H1 (cell line): ENCODE data around the gene GLCE. TPM values are rescaled to one million over a fixed set of nuclear protein-coding genes. Genes with fewer than 3 reads are reported as not detected.

ENCODE experiments used
- CTCF ChIA-PET: fragments of 300-600 bp; sonication (Branson Sonifier 250); formaldehyde crosslinking; loops from one replicate; lab custom pipeline; 2021; ENCODE audit not compliant: partially characterized antibody; lab: Charles Lee
- POLR2A ChIA-PET: fragments of 300-600 bp; sonication (Branson Sonifier 250); formaldehyde crosslinking; loops from one replicate; lab custom pipeline; 2021; ENCODE audit warnings: inconsistent platforms; ENCODE audit not compliant: partially characterized antibody; lab: Charles Lee
- DNase-seq, 2 experiments: peaks; one replicate each; pipeline versions ENCODE4 v3.0.0 to v3.0.0-alpha.2; 2010 to 2022; ENCODE audit warnings: low spot score in 2 of 2, low read depth in 1 of 2, mixed read lengths in 1 of 2
- FAIRE-seq: peaks from 2 replicates; lab custom pipeline; 2011; peaks lifted over from hg19 to GRCh38; lab: Jason Lieb, UNC
- H2AFZ ChIP-seq: 2 replicates; pipeline ENCODE4 v1.8.1; 2012; ENCODE audit warnings: low read length, inconsistent platforms
- H2AK5ac ChIP-seq: 2 replicates; pipeline ENCODE4 v1.6.1; 2013; ENCODE audit warnings: low read depth, low read length
- H2BK120ac ChIP-seq: replicated peaks from 2 replicates; pipeline ENCODE3; 2013; ENCODE audit warnings: low read depth, low read length, inconsistent platforms
- H2BK12ac ChIP-seq: 2 replicates; pipeline ENCODE4 v1.6.1; 2013; ENCODE audit warnings: low read depth, low read length
- H2BK15ac ChIP-seq: 2 replicates; pipeline ENCODE4 v1.6.1; 2013; ENCODE audit warnings: low read length
- H2BK20ac ChIP-seq: 2 replicates; pipeline ENCODE4 v1.6.1; 2013; ENCODE audit warnings: low read length
- H2BK5ac ChIP-seq: 2 replicates; pipeline ENCODE4 v1.6.1; 2013; ENCODE audit warnings: low read depth, low read length
- H3K14ac ChIP-seq: 2 replicates; pipeline ENCODE4 v1.6.1; 2013; ENCODE audit warnings: inconsistent platforms; ENCODE audit not compliant: insufficient read length
- H3K18ac ChIP-seq: 2 replicates; pipeline ENCODE4 v1.6.1; 2013; ENCODE audit warnings: low read length; ENCODE audit errors: extremely low read depth
- H3K23ac ChIP-seq: 2 replicates; pipeline ENCODE4 v1.6.1; 2013; ENCODE audit warnings: inconsistent platforms; ENCODE audit not compliant: insufficient read length
- H3K23me2 ChIP-seq: 2 replicates; pipeline ENCODE4 v1.6.1; 2013; ENCODE audit warnings: low read depth, low read length
- H3K27ac ChIP-seq: 2 replicates; pipeline ENCODE4 v1.6.1; 2011; ENCODE audit warnings: low read depth, low read length, inconsistent platforms
- H3K27me3 ChIP-seq, 4 experiments: replicated peaks in 1 of 4; 1 replicate in 1 of 4; 2 replicates in 3 of 4; pipeline versions ENCODE4 v1.6.1 to v1.8.1; 2011 to 2013; ENCODE audit warnings: low read length in 3 of 4, mild to moderate bottlenecking in 3 of 4, inconsistent platforms in 2 of 4, mixed read lengths in 2 of 4, moderate library complexity in 1 of 4; ENCODE audit not compliant: control insufficient read depth in 3 of 4, insufficient read depth in 3 of 4; ENCODE audit errors: extremely low read depth in 1 of 4
- H3K36me3 ChIP-seq, 4 experiments: 2 replicates each; pipeline versions ENCODE4 v1.6.1 to v1.8.1; 2011 to 2013; ENCODE audit warnings: mild to moderate bottlenecking in 4 of 4, low read length in 3 of 4, moderate library complexity in 2 of 4, control low read depth in 1 of 4, inconsistent platforms in 1 of 4; ENCODE audit not compliant: insufficient read depth in 4 of 4, control insufficient read depth in 2 of 4
- H3K4ac ChIP-seq: replicated peaks from 2 replicates; pipeline ENCODE3; 2013; ENCODE audit warnings: low read length, low read depth, mixed read lengths, inconsistent platforms; ENCODE audit not compliant: insufficient read length
- H3K4me1 ChIP-seq, 4 experiments: replicated peaks in 1 of 4; 1 replicate in 1 of 4; 2 replicates in 3 of 4; pipeline versions ENCODE4 v1.6.1 to v1.8.1; 2011 to 2013; ENCODE audit warnings: low read length in 3 of 4, inconsistent platforms in 2 of 4, mixed read lengths in 1 of 4; ENCODE audit not compliant: insufficient read depth in 4 of 4, control insufficient read depth in 3 of 4
- H3K4me2 ChIP-seq, 2 experiments: 2 replicates each; pipeline versions ENCODE4 v1.6.1 to v1.8.1; 2011 to 2013; ENCODE audit warnings: low read depth in 2 of 2, low read length in 2 of 2, control low read depth in 1 of 2, inconsistent platforms in 1 of 2, mild to moderate bottlenecking in 1 of 2; ENCODE audit not compliant: insufficient read depth in 1 of 2
- H3K4me3 ChIP-seq, 4 experiments: fragments of 200-600, 300-600 bp in 1 of 4; sonication (generic), shearing (Covaris generic), sonication (Bioruptor Twin) in 1 of 4; 2 replicates each; pipeline versions ENCODE4 v1.5.1 to v1.8.1; 2011 to 2016; ENCODE audit warnings: low read length in 4 of 4, low read depth in 3 of 4, control low read depth in 2 of 4, inconsistent platforms in 2 of 4, mild to moderate bottlenecking in 2 of 4, mixed read lengths in 1 of 4, moderate library complexity in 1 of 4; ENCODE audit not compliant: insufficient read depth in 2 of 4; ENCODE audit errors: extremely low read depth in 1 of 4
- H3K56ac ChIP-seq: replicated peaks from 2 replicates; pipeline ENCODE3; 2013; ENCODE audit warnings: low read depth, mild to moderate bottlenecking, mixed read lengths, low read length, inconsistent platforms; ENCODE audit not compliant: insufficient read length
- H3K79me1 ChIP-seq: 2 replicates; pipeline ENCODE4 v1.6.1; 2013; ENCODE audit warnings: low read depth, low read length, control low read depth
- H3K79me2 ChIP-seq, 2 experiments: 2 replicates each; pipeline versions ENCODE4 v1.6.1 to v1.8.1; 2012 to 2013; ENCODE audit warnings: low read length in 2 of 2, mild to moderate bottlenecking in 2 of 2, inconsistent platforms in 1 of 2; ENCODE audit not compliant: insufficient read depth in 2 of 2, control insufficient read depth in 1 of 2
- H3K9ac ChIP-seq, 4 experiments: replicated peaks in 1 of 4; 1 replicate in 1 of 4; 2 replicates in 3 of 4; pipeline versions ENCODE4 v1.6.1 to v1.8.1; 2011 to 2013; ENCODE audit warnings: low read depth in 3 of 4, low read length in 3 of 4, control low read depth in 2 of 4, mild to moderate bottlenecking in 2 of 4, moderate library complexity in 2 of 4, inconsistent platforms in 1 of 4; ENCODE audit errors: extremely low read depth in 1 of 4
- H3K9me3 ChIP-seq, 2 experiments: 2 replicates each; pipeline versions ENCODE4 v1.6.1 to v1.8.1; 2012 to 2013; ENCODE audit warnings: mild to moderate bottlenecking in 2 of 2, moderate library complexity in 2 of 2, control low read depth in 1 of 2, inconsistent platforms in 1 of 2, low read depth in 1 of 2, low read length in 1 of 2, mixed read lengths in 1 of 2; ENCODE audit not compliant: insufficient read depth in 2 of 2
- H4K20me1 ChIP-seq, 2 experiments: replicated peaks in 1 of 2; 2 replicates each; pipeline versions ENCODE3 to v1.8.1; 2011 to 2013; ENCODE audit warnings: inconsistent platforms in 2 of 2, low read length in 2 of 2, mild to moderate bottlenecking in 1 of 2; ENCODE audit not compliant: insufficient read depth in 2 of 2, control insufficient read depth in 1 of 2
- H4K5ac ChIP-seq: 2 replicates; pipeline ENCODE4 v1.6.1; 2013; ENCODE audit warnings: low read length, low read depth, mixed read lengths, inconsistent platforms; ENCODE audit not compliant: insufficient read length
- H4K8ac ChIP-seq: 2 replicates; pipeline ENCODE4 v1.8.0; 2013; ENCODE audit warnings: mild to moderate bottlenecking, moderate library complexity, low read length, inconsistent platforms; ENCODE audit not compliant: insufficient read depth; ENCODE audit errors: extremely low read depth
- H4K91ac ChIP-seq: replicated peaks from 2 replicates; pipeline ENCODE3; 2013; ENCODE audit warnings: low read length, mixed read lengths, inconsistent platforms; ENCODE audit not compliant: insufficient read length
- GABPA ChIP-seq: IDR thresholded peaks from 2 replicates; pipeline ENCODE4 v1.6.1; 2011; ENCODE audit warnings: mild to moderate bottlenecking, low read length, moderate library complexity, borderline replicate concordance; ENCODE audit not compliant: insufficient read depth
- POLR2A ChIP-seq, 2 experiments: IDR thresholded peaks; 1 replicate in 1 of 2; 2 replicates in 1 of 2; pipeline ENCODE4 v1.6.1; 2011; ENCODE audit warnings: low read depth in 2 of 2, low read length in 2 of 2, mild to moderate bottlenecking in 2 of 2; ENCODE audit errors: control extremely low read depth in 1 of 2
- POLR2AphosphoS5 ChIP-seq: IDR thresholded peaks from 2 replicates; pipeline ENCODE4 v1.6.1; 2011; ENCODE audit warnings: low read depth, low read length
- TEAD4 ChIP-seq: IDR thresholded peaks from 2 replicates; pipeline ENCODE4 v1.6.1; 2012; ENCODE audit warnings: low read depth, low read length, inconsistent platforms, mixed read lengths
- WGBS, 2 experiments: shearing (Covaris generic) in 1 of 2; methylation state at CpG; one replicate each; pipeline versions ENCODE4 v1.1.6 to v1.1.7; 2013 to 2015; ENCODE audit warnings: low lambda C conversion rate in 2 of 2, mixed read lengths in 2 of 2, inconsistent platforms in 1 of 2, low coverage in 1 of 2, missing lambda C conversion rate in 1 of 2; ENCODE audit not compliant: insufficient replicate concordance in 2 of 2, insufficient coverage in 1 of 2, insufficient read length in 1 of 2; ENCODE audit errors: extremely low coverage in 1 of 2, missing lambda C conversion rate in 1 of 2; 5-methylcytosine and 5-hydroxymethylcytosine counted together
- polyA plus RNA-seq, 7 experiments: library from polyadenylated mRNA; depleted of rRNA in 3 of 7; stranded (reverse) in 5 of 7; unstranded in 2 of 7; fragments of >200 nt in 5 of 7; fragments of 200-250 nt in 2 of 7; gene quantifications; 1 replicate in 5 of 7; 2 replicates in 1 of 7; 4 replicates in 1 of 7; pipeline versions ENCODE4 v1.2.1 to v1.2.3, GENCODE V29; 2011 to 2013; ENCODE audit warnings: missing spikeins in 2 of 7, mixed read lengths in 2 of 7
- total RNA-seq: library from RNA; stranded (reverse); fragmentation: NEBNext Ultra II Directional; extraction: Animal tissue kit (Norgen Biotek cat#: 25700); gene quantifications from 2 replicates; pipeline ENCODE4 v1.2.1, GENCODE V29; 2021

The GLCE gene
- total and polyA plus RNA-seq, 2 of the 8 experiments (the other 6 are each of a cell fraction or from before 2014, with no cell fraction given), result 17.1 to 22.7 TPM

GRCh38 chr15:69288011-69288410 lies 127.6 kb downstream of the GLCE start:
- Histone ChIP-seq H2BK12ac (no peak overlapping the region), H3K4ac (no peak overlapping the region), H3K23ac (no peak overlapping the region), H3K4me2 (no peak overlapping the region), H3K9ac (no peak overlapping the region), H3K56ac (no peak overlapping the region), H2BK20ac (no peak overlapping the region), H3K14ac (no peak overlapping the region), H3K27ac (no peak overlapping the region), H2AK5ac (no peak overlapping the region), H4K20me1 (no peaks in the 10 kb centered on the region), H3K79me1 (no peaks in the 10 kb centered on the region), H4K91ac (no peak overlapping the region), H3K36me3 (no peaks in the 10 kb centered on the region), H3K79me2 (no peaks in the 10 kb centered on the region), H3K18ac (no peak overlapping the region), H3K27me3 (no peaks in the 10 kb centered on the region; a peak in 1 of 7 replicates), H4K8ac (no peak overlapping the region), H4K5ac (no peak overlapping the region), H3K9me3 (no peaks in the 10 kb centered on the region), H3K23me2 (no peaks in the 10 kb centered on the region; the same call in 1 of the 2 replicates), H2AFZ (no peak overlapping the region), H3K4me3 (no peak overlapping the region), H2BK15ac (no peak overlapping the region), H2BK5ac (no peak overlapping the region), H2BK120ac (no peak overlapping the region), H3K4me1 (0 out of 7 replicates have a peak, but pooled peaks cover 0 to 2% (median 0%) of the 10 kb centered on the region in 4 experiments)
- CTCF ChIA-PET, result interaction anchor here (1.2 to 5.6 kb wide), 3 partner anchors 8 to 15 kb away, joined by 4 to 26 read pairs (median 21); no protein-coding TSS in a partner anchor
- DNase-seq (no peak), FAIRE-seq (no peak)
- whole genome bisulfite sequencing, 2 experiments, result 90% methylated on average over 7 of the region's 7 CpGs; no CpG with 5 or more reads in 1 of the 2 experiments
- POLR2A ChIA-PET, result interaction anchor here (1.2 to 3.2 kb wide), 2 partner anchors 11 to 84 kb away, joined by 3 to 10 read pairs; partner anchors contain the start of gene PAQR5
- TF ChIP-seq POLR2AphosphoS5 (no peak), GABPA (no peak), TEAD4 (no peak), POLR2A (IDR thresholded peaks at IDR 0.05; ENCODE audit: control extremely low read depth in 1 of 2, low read depth in 2 of 2, low read length in 2 of 2) (no peak)
